ENCODE data around the gene TSPEAR.
"Not testable (repeated sequence)": the region's sequence is repeated elsewhere in the genome, so short reads cannot be mapped to it uniquely, and the experiment has no call there.

TSPEAR gene

DNA sequence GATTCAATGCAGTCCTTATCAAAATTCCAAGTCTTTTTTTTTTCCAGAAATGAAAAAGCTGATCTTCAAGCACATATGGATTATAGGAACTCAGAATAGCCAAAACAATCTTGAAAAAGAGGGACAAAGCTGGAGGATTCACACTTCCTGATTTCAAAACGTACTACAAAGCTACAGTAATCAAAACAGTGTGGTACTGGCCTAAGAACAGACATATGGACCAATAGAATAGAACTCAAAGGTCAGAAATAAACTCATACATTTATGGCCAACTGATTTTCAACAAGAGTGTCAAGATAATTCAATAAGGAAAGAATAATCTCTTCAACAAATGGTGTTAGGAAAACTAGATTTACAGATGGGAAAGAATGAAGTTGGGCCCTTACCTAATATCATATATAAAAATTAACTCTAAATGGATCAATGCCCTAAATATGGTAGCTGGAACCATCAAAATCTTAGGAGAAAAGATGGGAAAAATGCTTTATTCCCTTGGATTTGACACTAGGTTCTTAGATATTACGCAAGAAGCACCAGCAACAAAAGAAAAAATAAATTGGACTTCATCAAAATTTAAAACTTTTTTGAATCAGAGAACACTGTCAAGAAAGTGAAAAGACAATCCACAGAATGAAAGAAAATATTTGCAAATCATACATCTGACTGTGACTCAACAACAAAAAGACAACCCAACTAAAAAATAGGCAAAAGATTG is 18.4 kb downstream of the TSPEAR start:
- no peak for ATAC-seq
- TF ChIP-seq, protein P1, sequence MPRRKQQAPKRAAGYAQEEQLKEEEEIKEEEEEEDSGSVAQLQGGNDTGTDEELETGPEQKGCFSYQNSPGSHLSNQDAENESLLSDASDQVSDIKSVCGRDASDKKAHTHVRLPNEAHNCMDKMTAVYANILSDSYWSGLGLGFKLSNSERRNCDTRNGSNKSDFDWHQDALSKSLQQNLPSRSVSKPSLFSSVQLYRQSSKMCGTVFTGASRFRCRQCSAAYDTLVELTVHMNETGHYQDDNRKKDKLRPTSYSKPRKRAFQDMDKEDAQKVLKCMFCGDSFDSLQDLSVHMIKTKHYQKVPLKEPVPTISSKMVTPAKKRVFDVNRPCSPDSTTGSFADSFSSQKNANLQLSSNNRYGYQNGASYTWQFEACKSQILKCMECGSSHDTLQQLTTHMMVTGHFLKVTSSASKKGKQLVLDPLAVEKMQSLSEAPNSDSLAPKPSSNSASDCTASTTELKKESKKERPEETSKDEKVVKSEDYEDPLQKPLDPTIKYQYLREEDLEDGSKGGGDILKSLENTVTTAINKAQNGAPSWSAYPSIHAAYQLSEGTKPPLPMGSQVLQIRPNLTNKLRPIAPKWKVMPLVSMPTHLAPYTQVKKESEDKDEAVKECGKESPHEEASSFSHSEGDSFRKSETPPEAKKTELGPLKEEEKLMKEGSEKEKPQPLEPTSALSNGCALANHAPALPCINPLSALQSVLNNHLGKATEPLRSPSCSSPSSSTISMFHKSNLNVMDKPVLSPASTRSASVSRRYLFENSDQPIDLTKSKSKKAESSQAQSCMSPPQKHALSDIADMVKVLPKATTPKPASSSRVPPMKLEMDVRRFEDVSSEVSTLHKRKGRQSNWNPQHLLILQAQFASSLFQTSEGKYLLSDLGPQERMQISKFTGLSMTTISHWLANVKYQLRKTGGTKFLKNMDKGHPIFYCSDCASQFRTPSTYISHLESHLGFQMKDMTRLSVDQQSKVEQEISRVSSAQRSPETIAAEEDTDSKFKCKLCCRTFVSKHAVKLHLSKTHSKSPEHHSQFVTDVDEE (CRISPR knock-in tag; IDR thresholded peaks at IDR 0.05): no peak
- TF ChIP-seq ESRRG (CRISPR knock-in tag; IDR thresholded peaks at IDR 0.05) (no peak), ARNTL (CRISPR knock-in tag; IDR thresholded peaks at IDR 0.05; ENCODE audit: borderline replicate concordance, low read depth) (no peak), PPARA (CRISPR knock-in tag; IDR thresholded peaks at IDR 0.05; ENCODE audit: borderline replicate concordance) (no peak), ZNF565 (CRISPR knock-in tag; conservative IDR thresholded peaks at IDR 0.05; ENCODE audit: low read depth) (no peak), ISL1 (CRISPR knock-in tag; IDR thresholded peaks at IDR 0.05) (no peak), OSR1 (CRISPR knock-in tag; IDR thresholded peaks at IDR 0.05) (no peak), BACH2 (CRISPR knock-in tag; IDR thresholded peaks at IDR 0.05; ENCODE audit: borderline replicate concordance) (no peak), SNAI2 (CRISPR knock-in tag; IDR thresholded peaks at IDR 0.05) (no peak), ZFP30 (CRISPR knock-in tag; IDR thresholded peaks at IDR 0.05) (no peak)
- TF ChIP-seq, protein P2, sequence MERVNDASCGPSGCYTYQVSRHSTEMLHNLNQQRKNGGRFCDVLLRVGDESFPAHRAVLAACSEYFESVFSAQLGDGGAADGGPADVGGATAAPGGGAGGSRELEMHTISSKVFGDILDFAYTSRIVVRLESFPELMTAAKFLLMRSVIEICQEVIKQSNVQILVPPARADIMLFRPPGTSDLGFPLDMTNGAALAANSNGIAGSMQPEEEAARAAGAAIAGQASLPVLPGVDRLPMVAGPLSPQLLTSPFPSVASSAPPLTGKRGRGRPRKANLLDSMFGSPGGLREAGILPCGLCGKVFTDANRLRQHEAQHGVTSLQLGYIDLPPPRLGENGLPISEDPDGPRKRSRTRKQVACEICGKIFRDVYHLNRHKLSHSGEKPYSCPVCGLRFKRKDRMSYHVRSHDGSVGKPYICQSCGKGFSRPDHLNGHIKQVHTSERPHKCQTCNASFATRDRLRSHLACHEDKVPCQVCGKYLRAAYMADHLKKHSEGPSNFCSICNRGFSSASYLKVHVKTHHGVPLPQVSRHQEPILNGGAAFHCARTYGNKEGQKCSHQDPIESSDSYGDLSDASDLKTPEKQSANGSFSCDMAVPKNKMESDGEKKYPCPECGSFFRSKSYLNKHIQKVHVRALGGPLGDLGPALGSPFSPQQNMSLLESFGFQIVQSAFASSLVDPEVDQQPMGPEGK (CRISPR knock-in tag; IDR thresholded peaks at IDR 0.05; ENCODE audit: borderline replicate concordance): no peak

DNA sequence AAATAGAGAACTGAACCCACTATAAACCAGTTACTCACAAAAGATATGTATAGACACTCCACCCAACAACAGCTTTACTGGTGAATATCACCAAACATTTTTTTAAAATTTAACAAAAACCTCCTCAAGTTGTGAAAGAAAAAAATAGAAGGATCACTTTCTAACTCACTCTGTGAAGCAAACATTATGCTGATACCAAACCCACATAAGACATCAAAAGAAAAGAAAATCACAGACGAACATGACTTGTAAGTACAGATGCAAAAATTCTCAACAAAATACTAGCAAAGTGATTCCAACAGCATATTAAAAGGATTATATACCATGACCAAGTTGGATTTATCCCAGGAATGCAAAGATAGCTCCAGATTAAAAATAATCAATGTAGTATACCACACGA is 19.7 kb downstream of the TSPEAR start:
- ATAC-seq: no peak
- no peak for TF ChIP-seq CSDC2 (CRISPR knock-in tag; IDR thresholded peaks at IDR 0.05)

DNA sequence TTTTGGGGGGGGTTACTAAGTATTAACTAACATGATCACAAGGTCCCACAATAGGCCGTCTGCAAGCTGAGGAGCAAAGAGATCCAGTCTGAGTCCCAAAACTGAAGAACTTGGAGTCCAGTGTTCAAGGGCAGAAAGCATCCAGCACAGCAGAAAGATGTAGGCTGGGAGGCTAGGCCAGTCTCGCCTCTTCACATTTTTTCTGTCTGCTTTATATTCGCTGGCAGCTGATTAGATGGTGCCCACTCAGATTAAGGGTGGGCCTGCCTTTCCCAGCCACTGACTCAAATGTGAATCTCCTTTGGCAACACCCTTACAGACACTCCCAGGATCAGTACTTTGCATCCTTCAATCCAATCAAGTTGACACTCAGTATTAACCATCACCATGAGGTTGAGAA is 21.6 kb downstream of the TSPEAR start:
- not testable (repeated sequence) for ATAC-seq

DNA sequence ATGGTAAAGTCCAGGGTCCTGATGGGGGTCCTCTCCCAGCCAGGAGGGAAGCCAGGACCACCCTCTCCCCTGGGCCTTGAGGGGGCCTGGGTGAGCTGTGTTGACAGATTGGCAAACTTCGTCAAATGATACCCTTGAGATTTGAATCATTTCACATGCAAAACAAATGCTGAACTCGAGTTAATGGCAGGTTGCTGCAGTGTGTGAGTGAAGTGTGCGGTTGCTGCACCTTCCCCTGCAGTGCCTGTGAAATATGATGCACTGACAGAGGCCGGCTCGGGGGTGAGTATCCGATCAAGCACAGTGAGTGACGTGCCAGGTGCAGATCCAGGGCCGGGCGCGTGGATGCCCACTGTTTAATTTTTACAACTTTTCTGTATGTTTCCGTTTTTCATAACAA is 23.7 kb downstream of the TSPEAR start:
- ATAC-seq: no peak
- TF ChIP-seq BACH2 (CRISPR knock-in tag; IDR thresholded peaks at IDR 0.05; ENCODE audit: borderline replicate concordance) (no peak), PPARA (CRISPR knock-in tag; IDR thresholded peaks at IDR 0.05; ENCODE audit: borderline replicate concordance) (no peak), TCF4 (CRISPR knock-in tag; IDR thresholded peaks at IDR 0.05; ENCODE audit: borderline replicate concordance) (no peak), GLIS3 (CRISPR knock-in tag; IDR thresholded peaks at IDR 0.05) (no peak), ZNF565 (CRISPR knock-in tag; conservative IDR thresholded peaks at IDR 0.05; ENCODE audit: low read depth) (no peak), RARB (CRISPR knock-in tag; IDR thresholded peaks at IDR 0.05) (no peak), ARNTL (CRISPR knock-in tag; IDR thresholded peaks at IDR 0.05; ENCODE audit: borderline replicate concordance, low read depth) (no peak), OSR1 (CRISPR knock-in tag; IDR thresholded peaks at IDR 0.05) (no peak), ZNF8 (CRISPR knock-in tag; IDR thresholded peaks at IDR 0.05) (no peak), ESRRG (CRISPR knock-in tag; IDR thresholded peaks at IDR 0.05) (no peak)
- TF ChIP-seq, protein P3, sequence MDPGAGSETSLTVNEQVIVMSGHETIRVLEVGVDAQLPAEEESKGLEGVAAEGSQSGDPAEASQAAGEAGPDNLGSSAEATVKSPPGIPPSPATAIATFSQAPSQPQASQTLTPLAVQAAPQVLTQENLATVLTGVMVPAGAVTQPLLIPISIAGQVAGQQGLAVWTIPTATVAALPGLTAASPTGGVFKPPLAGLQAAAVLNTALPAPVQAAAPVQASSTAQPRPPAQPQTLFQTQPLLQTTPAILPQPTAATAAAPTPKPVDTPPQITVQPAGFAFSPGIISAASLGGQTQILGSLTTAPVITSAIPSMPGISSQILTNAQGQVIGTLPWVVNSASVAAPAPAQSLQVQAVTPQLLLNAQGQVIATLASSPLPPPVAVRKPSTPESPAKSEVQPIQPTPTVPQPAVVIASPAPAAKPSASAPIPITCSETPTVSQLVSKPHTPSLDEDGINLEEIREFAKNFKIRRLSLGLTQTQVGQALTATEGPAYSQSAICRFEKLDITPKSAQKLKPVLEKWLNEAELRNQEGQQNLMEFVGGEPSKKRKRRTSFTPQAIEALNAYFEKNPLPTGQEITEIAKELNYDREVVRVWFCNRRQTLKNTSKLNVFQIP (CRISPR knock-in tag; IDR thresholded peaks at IDR 0.05; ENCODE audit: borderline replicate concordance, low read depth): no peak
- TF ChIP-seq, protein P2 (CRISPR knock-in tag; IDR thresholded peaks at IDR 0.05; ENCODE audit: borderline replicate concordance): no peak
- TF ChIP-seq, protein P4, sequence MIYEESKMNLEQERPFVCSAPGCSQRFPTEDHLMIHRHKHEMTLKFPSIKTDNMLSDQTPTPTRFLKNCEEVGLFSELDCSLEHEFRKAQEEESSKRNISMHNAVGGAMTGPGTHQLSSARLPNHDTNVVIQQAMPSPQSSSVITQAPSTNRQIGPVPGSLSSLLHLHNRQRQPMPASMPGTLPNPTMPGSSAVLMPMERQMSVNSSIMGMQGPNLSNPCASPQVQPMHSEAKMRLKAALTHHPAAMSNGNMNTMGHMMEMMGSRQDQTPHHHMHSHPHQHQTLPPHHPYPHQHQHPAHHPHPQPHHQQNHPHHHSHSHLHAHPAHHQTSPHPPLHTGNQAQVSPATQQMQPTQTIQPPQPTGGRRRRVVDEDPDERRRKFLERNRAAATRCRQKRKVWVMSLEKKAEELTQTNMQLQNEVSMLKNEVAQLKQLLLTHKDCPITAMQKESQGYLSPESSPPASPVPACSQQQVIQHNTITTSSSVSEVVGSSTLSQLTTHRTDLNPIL (CRISPR knock-in tag; IDR thresholded peaks at IDR 0.05; ENCODE audit: low read depth): no peak

Data from SK-N-SH treated with all-trans-retinoic acid at 6 μM for 48 hours (cell line).